C4-2B (cell line): ENCODE results near the gene ZNF385B.

Experiments
- CTCF ChIP-seq: fragments of 450-650 bp; conservative IDR thresholded peaks from 2 replicates; pipeline ENCODE4 v1.5.1; 2017; ENCODE audit warnings: mild to moderate bottlenecking
- ZFX ChIP-seq: fragments of 450-650 bp; IDR thresholded peaks from 2 replicates; pipeline ENCODE4 v1.6.1; 2017

GRCh38 chr2:179455172-179455524 lies 406.3 kb downstream of the ZNF385B start:
- TF ChIP-seq CTCF (no peak), ZFX (no peak)
